HG03439 (cell line): ENCODE results near the gene CLK2.
"Not testable (repeated sequence)": the region's sequence is repeated elsewhere in the genome, so short reads cannot be mapped to it uniquely, and the experiment has no call there.

Source experiments
- ATAC-seq: cut with Tn5 transposase; IDR thresholded peaks from one replicate; pipeline ENCODE4 v1.9.1; 2021; ENCODE audit warnings: mild to moderate bottlenecking, moderate library complexity; ENCODE audit not compliant: unreplicated experiment

CLK2 gene

GRCh38 chr1:155268630-155269029 is 4.7 kb downstream of the CLK2 start:
- ATAC-seq: no peak

DNA sequence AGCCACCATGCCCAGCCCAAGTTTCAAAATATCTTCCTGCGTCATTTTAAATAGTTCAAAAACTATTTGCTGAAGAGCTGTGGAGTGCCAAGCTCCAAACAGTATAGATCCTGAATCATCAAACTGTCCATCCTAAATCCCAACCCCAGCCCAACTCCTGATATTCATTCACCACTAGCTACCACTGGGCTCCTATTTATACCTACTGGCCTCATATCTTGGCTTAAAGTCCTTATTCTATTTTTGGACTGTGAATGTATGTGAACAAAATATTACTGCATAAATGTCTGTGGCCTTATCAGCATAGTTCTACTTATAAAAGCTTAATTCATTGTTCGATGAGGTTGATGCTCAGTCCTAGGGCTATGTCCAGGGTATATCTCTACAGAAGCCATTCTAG is 5.9 kb downstream of the CLK2 start:
- ATAC-seq: no peak

DNA sequence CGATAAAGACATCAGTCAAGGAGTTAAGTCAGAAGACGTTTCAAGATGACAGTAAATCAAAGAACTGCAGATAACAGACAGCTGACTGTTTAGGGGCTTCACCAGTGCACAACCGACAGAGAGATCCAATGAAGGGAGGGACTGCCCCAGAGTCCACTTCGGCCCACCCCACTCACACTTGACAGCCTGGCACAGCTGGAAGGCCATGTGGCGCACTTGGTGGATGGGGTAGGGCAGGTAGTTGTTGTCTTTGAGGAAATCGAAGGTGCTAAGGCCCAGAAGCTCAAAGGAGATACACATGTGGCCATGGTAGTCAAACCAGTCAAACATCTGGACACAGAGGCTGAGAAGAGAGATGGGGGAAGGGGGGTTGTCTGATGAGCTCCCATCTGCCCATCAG is 6.8 kb downstream of the CLK2 start:
- ATAC-seq: no peak

- no peak for ATAC-seq
Observed at GRCh38 chr1:155263067-155263466, 10.2 kb downstream of the CLK2 start.

DNA sequence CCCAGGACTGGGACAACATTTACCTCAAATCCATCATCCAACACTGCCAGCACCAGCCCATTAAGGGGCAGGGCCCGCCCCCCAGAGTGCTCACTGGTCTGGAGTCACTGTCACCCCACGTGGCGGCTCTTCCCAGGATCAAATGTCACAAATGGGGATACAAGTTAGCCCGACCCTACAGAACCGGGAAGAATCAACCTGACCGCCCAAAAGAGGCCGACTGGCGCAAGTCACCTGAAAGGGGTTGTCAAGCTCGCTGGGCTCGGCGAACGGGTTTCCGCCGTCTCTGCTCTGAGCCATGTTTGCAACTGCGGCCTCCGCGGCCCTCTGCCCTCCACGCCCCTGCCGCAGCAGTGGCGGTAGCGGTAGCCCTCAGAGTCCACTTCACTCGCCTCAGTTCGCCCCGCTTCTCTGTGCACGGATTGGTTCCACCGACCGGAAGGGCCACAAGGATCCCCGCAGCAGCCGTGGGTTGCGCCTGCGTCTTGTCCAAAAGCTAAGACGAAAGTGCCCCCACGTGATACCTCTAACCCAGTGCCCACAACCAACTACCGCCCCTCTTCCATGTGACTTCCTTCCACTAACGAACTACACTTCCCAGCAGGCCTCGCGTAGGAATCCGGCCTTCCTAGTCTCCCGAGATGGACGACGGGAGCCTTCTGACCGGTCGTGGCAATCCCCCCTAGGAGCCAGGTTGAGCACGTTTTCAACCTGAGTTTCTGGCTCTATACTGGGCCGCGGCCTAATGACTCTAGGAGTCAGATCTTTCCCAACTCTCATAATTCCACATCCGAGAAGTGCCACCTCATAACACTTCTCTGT is 11.2 kb downstream of the CLK2 start, which contains the start of gene SCAMP3:
Gene SCAMP3, minus strand, starts transcription at position 509 of the 822 bp plus-strand sequence. Its CDS starts 209 bp downstream, at position 300.
- peak; percentile 88 for ATAC-seq

DNA sequence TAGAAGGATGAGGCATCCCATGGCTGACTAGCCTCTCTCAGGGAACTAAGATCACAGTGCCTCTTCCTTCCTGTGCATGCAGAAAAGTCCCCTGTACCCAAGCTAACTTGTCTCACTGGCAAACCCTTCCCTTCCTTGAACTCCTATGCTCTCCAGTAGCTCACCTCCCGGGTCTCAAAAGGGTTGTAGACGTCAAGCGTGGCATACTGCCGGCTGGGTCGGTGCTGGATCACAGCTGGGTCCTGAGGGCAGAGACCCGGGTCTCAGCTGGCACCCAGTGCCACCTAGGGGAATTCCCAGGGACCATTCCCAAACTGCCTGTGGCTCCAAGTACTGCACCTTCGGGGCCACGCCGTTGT is 11.8 kb downstream of the CLK2 start:
- ATAC-seq: no peak

DNA sequence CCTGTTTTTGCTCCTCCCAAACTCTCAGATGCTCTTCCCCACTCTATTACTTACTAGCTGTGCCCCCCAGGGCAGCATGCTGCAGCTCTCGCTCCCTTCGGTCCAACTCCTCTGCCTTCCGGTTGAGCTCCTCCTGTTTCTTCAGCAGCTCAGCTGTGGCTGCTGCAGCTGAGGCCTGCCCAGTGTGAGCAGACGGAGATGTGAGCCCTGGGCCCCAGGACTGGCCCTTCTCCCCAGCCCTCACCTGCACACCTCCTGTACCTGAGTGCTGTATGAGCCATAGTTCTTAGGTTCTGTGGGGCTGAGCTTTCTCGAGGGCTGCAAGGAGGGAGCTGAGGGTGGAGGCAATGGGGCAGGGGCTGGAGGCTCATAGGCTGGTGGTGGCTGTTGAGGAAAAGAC is 13.0 kb downstream of the CLK2 start:
- no peak for ATAC-seq

- no peak for ATAC-seq
Observed at GRCh38 chr1:155256058-155256852, 17.0 kb downstream of the CLK2 start.

GRCh38 chr1:155255243-155256007 is 17.9 kb downstream of the CLK2 start, which contains the start of gene ENTREP3:
TSS of gene ENTREP3 (minus strand) at chr1:155255483. CDS start at chr1:155254877, 606 bp downstream.
- no peak for ATAC-seq

GRCh38 chr1:155254714-155255242 is 18.5 kb downstream of the CLK2 start:
- ATAC-seq: no peak

- ATAC-seq: no peak
Observed at GRCh38 chr1:155254228-155254713, 19.0 kb downstream of the CLK2 start.

- ATAC-seq: no peak
Observed at GRCh38 chr1:155253797-155254196, 19.5 kb downstream of the CLK2 start.

DNA sequence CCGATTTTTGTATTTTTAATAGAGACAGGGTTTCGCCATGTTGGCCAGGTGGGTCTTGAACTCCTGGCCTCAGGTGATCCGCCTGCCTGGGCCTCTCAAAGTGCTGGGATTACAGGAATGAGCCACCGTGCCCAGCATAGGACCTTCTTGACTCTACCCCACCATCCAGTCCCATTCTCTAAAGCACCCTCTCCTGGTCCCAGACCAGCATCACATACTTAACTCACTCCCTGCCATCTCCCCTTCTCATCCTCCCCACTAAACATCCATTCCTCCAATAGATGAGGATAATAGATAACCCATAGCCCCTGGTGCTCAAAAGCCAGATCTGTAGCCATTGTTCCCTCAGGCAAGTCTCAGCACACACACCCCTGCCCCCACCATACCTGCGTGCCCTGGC is 20.1 kb downstream of the CLK2 start:
- ATAC-seq: no peak

DNA sequence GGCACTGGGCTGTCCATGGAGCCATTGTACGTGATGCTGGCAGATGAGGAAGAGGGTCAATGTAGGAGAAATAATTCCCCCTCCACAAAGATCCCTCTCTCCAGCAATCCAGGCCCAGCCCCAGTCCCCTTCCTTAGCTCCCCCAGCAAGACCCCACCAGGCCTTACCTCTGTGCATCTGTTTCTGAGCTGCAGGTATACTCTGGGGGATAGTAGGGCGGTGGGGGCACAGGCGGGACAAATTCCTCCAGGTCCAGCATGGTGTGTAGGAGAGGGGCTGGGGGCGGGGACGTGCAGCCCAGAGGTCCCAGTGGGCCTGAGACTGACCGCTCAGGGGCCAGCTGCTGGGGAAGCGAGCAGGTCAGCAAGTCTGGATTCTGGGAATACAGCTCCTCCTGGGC is 21.7 kb downstream of the CLK2 start:
- no peak for ATAC-seq

DNA sequence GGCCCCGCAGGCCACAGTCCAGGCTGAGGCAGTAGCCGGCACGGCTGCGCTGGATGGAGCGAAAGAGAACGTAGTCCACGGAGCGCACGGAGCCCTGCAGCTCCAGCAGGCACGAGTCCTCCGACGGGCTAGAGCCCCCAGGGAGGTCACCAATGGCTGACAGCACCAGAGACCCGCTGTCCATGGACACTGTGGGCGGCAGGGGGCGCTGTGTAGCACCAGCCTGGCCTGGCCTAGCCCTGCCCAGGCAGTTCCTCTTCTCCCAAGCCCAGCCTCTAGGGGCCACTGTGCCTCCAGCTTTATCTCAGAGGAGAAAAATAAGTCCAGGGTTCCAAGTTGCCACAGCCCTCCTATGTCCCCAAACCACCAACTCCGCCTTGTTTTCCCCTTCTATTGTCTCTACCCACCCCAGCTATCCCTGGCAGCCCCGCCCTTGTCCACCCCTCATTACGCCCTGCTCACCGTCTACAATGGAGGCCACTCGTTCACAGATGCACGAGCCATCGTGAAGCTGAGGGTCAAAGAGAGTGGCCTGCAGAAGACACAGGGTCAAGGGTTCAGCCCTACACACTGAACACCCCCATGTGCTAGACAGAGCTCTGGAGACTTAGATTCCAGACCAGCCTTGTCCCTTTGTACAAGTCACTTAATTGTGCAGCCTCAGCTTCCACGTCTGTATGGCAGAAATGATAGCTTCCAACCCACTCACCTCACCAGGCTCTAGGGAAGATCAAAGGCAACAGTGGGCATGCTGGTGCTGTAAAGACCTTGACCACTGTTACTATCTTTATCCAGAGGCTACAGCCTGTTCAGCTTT is 22.5 kb downstream of the CLK2 start:
- ATAC-seq: peak; percentile 83

GRCh38 chr1:155250246-155250632 is 23.1 kb downstream of the CLK2 start:
- no peak for ATAC-seq

DNA sequence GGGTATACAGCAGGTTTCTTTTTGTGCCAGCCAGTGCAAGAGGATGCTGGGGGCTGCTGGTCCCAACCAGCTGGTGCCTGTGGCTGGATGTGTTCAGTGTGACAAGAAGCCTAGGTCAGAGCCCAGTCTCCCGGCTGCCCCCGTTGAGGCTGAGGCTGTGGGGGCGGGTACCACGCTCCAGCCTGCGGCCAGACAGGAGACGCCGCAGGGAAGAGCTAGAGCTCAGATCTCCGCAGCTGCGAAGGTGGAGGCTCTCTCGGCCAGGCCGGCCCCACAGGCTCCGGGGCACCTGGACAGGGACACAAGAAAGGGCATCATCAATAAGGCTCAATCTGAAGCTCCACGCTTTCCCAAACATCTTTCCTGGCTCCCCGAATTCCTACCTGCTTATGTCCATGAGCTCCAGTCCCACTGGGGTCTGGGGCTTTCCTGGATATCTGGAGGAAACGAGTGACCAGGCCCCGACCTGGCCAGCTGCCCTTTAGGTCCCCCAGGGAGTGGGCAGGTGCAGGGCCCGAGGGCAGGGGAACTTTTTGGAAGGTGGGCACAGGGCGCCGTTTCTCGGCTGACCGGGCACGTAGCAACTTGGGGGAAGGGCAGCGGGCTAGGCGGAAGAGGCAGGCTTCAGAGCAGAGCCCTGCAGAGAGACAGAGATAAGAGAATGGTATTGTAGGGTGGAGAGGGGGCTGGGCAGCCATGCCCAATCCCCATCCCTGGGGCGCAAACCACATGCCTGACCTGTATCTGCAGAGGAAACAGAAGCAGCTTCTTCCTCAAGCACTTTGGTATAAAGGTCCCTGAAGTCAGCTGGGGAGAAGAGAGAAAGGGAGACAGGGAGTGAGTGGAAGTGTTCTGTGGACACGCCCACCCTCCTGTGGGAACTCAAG is 25.4 kb downstream of the CLK2 start:
- no peak for ATAC-seq

- ATAC-seq: not testable (repeated sequence)
Observed at GRCh38 chr1:155246796-155247195, 26.5 kb downstream of the CLK2 start.

- ATAC-seq: no peak
Observed at GRCh38 chr1:155245163-155245524, 28.2 kb downstream of the CLK2 start.
